IMR-90 (cell line): ENCODE data around the gene MARCO.

ENCODE experiments used
- POLR2A ChIP-seq: IDR thresholded peaks from 2 replicates; pipeline ENCODE4 v1.6.1; 2012; ENCODE audit warnings: mild to moderate bottlenecking, low read depth, low read length
- TF ChIP-seq, protein P1 (sequence below): conservative IDR thresholded peaks from 2 replicates; pipeline ENCODE4 v1.5.1; 2012; ENCODE audit warnings: mild to moderate bottlenecking, low read depth, low read length, improper control_type of control experiment
- TF ChIP-seq, protein P2 (sequence below): fragments of 150-350 bp; IDR thresholded peaks from 2 replicates; pipeline ENCODE4 v1.6.1; 2016; ENCODE audit warnings: low read depth, mild to moderate bottlenecking, low read length, moderate library complexity, borderline replicate concordance

DNA sequence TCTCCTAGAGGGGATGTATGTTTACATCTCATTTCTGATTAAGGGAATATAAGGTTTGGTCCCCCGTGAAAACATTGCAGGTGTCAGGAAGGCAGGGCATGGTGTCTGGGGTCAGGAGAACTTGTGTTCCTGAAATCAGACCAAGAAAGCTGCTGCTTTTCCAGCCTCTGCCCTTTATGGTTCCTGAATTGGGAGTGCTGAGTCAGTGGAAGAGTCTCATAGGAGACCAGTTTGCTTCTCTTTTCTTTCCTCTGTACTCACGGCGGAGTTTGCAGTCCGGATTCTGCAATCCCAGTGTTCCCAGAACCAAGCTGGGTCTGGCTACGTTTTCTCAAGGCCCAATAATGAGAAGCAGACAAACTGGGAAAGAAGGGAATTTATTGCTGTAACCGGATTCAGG, 5.1 kb upstream of the MARCO start:
- TF ChIP-seq, protein P1, sequence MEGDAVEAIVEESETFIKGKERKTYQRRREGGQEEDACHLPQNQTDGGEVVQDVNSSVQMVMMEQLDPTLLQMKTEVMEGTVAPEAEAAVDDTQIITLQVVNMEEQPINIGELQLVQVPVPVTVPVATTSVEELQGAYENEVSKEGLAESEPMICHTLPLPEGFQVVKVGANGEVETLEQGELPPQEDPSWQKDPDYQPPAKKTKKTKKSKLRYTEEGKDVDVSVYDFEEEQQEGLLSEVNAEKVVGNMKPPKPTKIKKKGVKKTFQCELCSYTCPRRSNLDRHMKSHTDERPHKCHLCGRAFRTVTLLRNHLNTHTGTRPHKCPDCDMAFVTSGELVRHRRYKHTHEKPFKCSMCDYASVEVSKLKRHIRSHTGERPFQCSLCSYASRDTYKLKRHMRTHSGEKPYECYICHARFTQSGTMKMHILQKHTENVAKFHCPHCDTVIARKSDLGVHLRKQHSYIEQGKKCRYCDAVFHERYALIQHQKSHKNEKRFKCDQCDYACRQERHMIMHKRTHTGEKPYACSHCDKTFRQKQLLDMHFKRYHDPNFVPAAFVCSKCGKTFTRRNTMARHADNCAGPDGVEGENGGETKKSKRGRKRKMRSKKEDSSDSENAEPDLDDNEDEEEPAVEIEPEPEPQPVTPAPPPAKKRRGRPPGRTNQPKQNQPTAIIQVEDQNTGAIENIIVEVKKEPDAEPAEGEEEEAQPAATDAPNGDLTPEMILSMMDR: no peak
- TF ChIP-seq POLR2A: no peak
- TF ChIP-seq, protein P2, sequence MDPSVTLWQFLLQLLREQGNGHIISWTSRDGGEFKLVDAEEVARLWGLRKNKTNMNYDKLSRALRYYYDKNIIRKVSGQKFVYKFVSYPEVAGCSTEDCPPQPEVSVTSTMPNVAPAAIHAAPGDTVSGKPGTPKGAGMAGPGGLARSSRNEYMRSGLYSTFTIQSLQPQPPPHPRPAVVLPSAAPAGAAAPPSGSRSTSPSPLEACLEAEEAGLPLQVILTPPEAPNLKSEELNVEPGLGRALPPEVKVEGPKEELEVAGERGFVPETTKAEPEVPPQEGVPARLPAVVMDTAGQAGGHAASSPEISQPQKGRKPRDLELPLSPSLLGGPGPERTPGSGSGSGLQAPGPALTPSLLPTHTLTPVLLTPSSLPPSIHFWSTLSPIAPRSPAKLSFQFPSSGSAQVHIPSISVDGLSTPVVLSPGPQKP: no peak
